CD4-positive, alpha-beta T cell (primary cell): ENCODE data around the gene SLX9. TPM values are rescaled to one million over a fixed set of nuclear protein-coding genes. Genes with fewer than 3 reads are reported as not detected.

Source experiments
- ATAC-seq: fragments of 200-7000 bp; cut with Tn5 transposase; one replicate; pipeline ENCODE4 v1.10.0; 2022; ENCODE audit warnings: mild to moderate bottlenecking; ENCODE audit not compliant: poor library complexity
- CTCF ChIA-PET: fragments of 350-600 bp; sonication (Branson Sonifier 250); formaldehyde crosslinking; loops from one replicate; lab custom pipeline; 2021; ENCODE audit warnings: antibody characterized with exemption, inconsistent platforms; lab: Charles Lee
- POLR2A ChIA-PET: fragments of 350-600 bp; sonication (Branson Sonifier 250); formaldehyde crosslinking; loops from one replicate; lab custom pipeline; 2021; ENCODE audit warnings: antibody characterized with exemption, inconsistent platforms; lab: Charles Lee
- DNase-seq, 14 experiments: peaks; one replicate each; pipeline ENCODE4 v3.0.0-alpha.2; 2013 to 2020; ENCODE audit warnings: mixed read lengths in 2 of 14
- H3K27ac ChIP-seq, 2 donors: one replicate each; pipeline versions ENCODE4 v1.5.1 to v1.7.0; 2013; ENCODE audit warnings: low read length in 2 of 2, low read depth in 1 of 2, mild to moderate bottlenecking in 1 of 2
- H3K27me3 ChIP-seq, 2 experiments: 1 replicate in 1 of 2; 2 replicates in 1 of 2; pipeline versions ENCODE4 v1.6.1 to v1.7.0; 2013; ENCODE audit warnings: low read length in 2 of 2, control low read depth in 1 of 2, mild to moderate bottlenecking in 1 of 2, moderate library complexity in 1 of 2; ENCODE audit not compliant: insufficient read depth in 2 of 2, control insufficient read depth in 1 of 2
- H3K36me3 ChIP-seq: one replicate; pipeline ENCODE4 v1.6.1; 2013; ENCODE audit warnings: low read length, control low read depth; ENCODE audit not compliant: insufficient read depth
- H3K4me1 ChIP-seq: one replicate; pipeline ENCODE4 v1.6.1; 2013; ENCODE audit warnings: low read length, control low read depth; ENCODE audit not compliant: insufficient read depth
- H3K4me3 ChIP-seq: one replicate; pipeline ENCODE4 v1.5.1; 2013; ENCODE audit warnings: mild to moderate bottlenecking, low read length, moderate library complexity
- H3K9me3 ChIP-seq, 2 experiments: 1 replicate in 1 of 2; 2 replicates in 1 of 2; pipeline versions ENCODE4 v1.6.1 to v1.7.0; 2013; ENCODE audit warnings: low read length in 2 of 2, mild to moderate bottlenecking in 2 of 2, control low read depth in 1 of 2, moderate library complexity in 1 of 2; ENCODE audit not compliant: control insufficient read depth in 1 of 2, insufficient read depth in 1 of 2
- H3K27ac Mint-ChIP-seq: one replicate; pipeline ENCODE4 v1.8.0; 2020; ENCODE audit warnings: mixed read lengths
- H3K27me3 Mint-ChIP-seq: one replicate; pipeline ENCODE4 v1.8.0; 2021; ENCODE audit warnings: mixed read lengths
- H3K36me3 Mint-ChIP-seq: one replicate; pipeline ENCODE4 v1.8.0; 2021; ENCODE audit warnings: low read depth, mixed read lengths
- H3K4me1 Mint-ChIP-seq: one replicate; pipeline ENCODE4 v1.8.0; 2021; ENCODE audit warnings: low read depth, mixed read lengths
- H3K4me3 Mint-ChIP-seq: one replicate; pipeline ENCODE4 v1.8.0; 2020; ENCODE audit warnings: mild to moderate bottlenecking, mixed read lengths
- H3K9me3 Mint-ChIP-seq: one replicate; pipeline ENCODE4 v1.8.0; 2020; ENCODE audit warnings: mixed read lengths
- intact Hi-C, 2 experiments: fragments of 100-400 bp; cut with DNase I in 1 of 2; cut with micrococcal nuclease in 1 of 2; formaldehyde crosslinking; loops; one replicate each; pipeline versions ENCODE4 v1.15.1 to v1.9.0; 2023 to 2025; cut with DNase I, micrococcal nuclease
- total RNA-seq, 174 experiments: library from RNA in 2 of 174; stranded (reverse) in 2 of 174; gene quantifications; one replicate each; pipeline ENCODE4 v1.2.3 and lab custom pipeline; 2021 to 2026
- TF ChIP-seq, protein P1 (sequence below): fragments of 200-600 bp; IDR thresholded peaks from one replicate; pipeline ENCODE4 v1.8.0; 2022; ENCODE audit warnings: antibody characterized with exemption, mild to moderate bottlenecking

Gene SLX9
- total RNA-seq, 2 experiments from 2014 or later = 7.7 to 9.1 TPM

- Mint-ChIP-seq H3K4me3 (no peak overlapping the region), H3K4me1 (peaks cover 7% of the 10 kb centered on the region), H3K36me3 (peaks cover 73% of the 10 kb centered on the region), H3K27ac (no peak overlapping the region), H3K9me3 (no peaks in the 10 kb centered on the region), H3K27me3 (no peaks in the 10 kb centered on the region)
- Histone ChIP-seq H3K27me3 (no peaks in the 10 kb centered on the region), H3K27ac (no peak overlapping the region), H3K4me3 (no peak overlapping the region), H3K36me3 (peaks cover 93% of the 10 kb centered on the region), H3K4me1 (peaks cover 21% of the 10 kb centered on the region), H3K9me3 (no peaks in the 10 kb centered on the region)
- no peak for ATAC-seq
- TF ChIP-seq, protein P1, sequence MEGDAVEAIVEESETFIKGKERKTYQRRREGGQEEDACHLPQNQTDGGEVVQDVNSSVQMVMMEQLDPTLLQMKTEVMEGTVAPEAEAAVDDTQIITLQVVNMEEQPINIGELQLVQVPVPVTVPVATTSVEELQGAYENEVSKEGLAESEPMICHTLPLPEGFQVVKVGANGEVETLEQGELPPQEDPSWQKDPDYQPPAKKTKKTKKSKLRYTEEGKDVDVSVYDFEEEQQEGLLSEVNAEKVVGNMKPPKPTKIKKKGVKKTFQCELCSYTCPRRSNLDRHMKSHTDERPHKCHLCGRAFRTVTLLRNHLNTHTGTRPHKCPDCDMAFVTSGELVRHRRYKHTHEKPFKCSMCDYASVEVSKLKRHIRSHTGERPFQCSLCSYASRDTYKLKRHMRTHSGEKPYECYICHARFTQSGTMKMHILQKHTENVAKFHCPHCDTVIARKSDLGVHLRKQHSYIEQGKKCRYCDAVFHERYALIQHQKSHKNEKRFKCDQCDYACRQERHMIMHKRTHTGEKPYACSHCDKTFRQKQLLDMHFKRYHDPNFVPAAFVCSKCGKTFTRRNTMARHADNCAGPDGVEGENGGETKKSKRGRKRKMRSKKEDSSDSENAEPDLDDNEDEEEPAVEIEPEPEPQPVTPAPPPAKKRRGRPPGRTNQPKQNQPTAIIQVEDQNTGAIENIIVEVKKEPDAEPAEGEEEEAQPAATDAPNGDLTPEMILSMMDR = no peak
- DNase-seq = no peak
- ChIA-PET CTCF (no interaction called here), POLR2A (interaction anchor here (1.2 to 3.8 kb wide), 5 partner anchors 13 to 34 kb away, joined by 4 to 13 read pairs (median 5); no protein-coding TSS in a partner anchor)
- intact Hi-C loops = no loop called here
These were observed 41.8 kb upstream of the SLX9 start for GRCh38 chr21:44898011-44898488.

GRCh38 chr21:44898851-44899767 lies 40.7 kb upstream of the SLX9 start:
- ChIA-PET POLR2A (interaction anchor here (1.2 to 3.8 kb wide), 3 partner anchors 13 to 33 kb away, joined by 4 to 13 read pairs (median 5); no protein-coding TSS in a partner anchor), CTCF (no interaction called here)
- H3K9me3 Mint-ChIP-seq = no peaks in the 10 kb centered on the region
- no peak overlapping the region for H3K4me3 ChIP-seq
- peaks cover 12% of the 10 kb centered on the region for H3K4me1 ChIP-seq
- H3K27me3 Mint-ChIP-seq = no peaks in the 10 kb centered on the region
- intact Hi-C loops = no loop called here
- no peak overlapping the region for H3K27ac Mint-ChIP-seq
- H3K4me3 Mint-ChIP-seq = no peak overlapping the region
- H3K36me3 ChIP-seq = peaks cover 93% of the 10 kb centered on the region
- no peak overlapping the region for H3K27ac ChIP-seq
- H3K36me3 Mint-ChIP-seq = peaks cover 69% of the 10 kb centered on the region
- ATAC-seq (no peak), DNase-seq (no peak)
- no peaks in the 10 kb centered on the region for H3K27me3 ChIP-seq
- TF ChIP-seq, protein P1 = no peak
- peaks cover under 1% of the 10 kb centered on the region for H3K4me1 Mint-ChIP-seq
- H3K9me3 ChIP-seq = no peaks in the 10 kb centered on the region

GRCh38 chr21:44899768-44900558 lies 39.9 kb upstream of the SLX9 start:
- H3K36me3 Mint-ChIP-seq = peaks cover 70% of the 10 kb centered on the region
- CTCF ChIA-PET = no interaction called here
- no peaks in the 10 kb centered on the region for H3K9me3 ChIP-seq
- peaks cover 8% of the 10 kb centered on the region for H3K4me1 Mint-ChIP-seq
- TF ChIP-seq, protein P1 = no peak
- H3K4me1 ChIP-seq = peaks cover 20% of the 10 kb centered on the region
- no peak overlapping the region for H3K27ac Mint-ChIP-seq
- POLR2A ChIA-PET = interaction anchor here (0.6 to 2.0 kb wide), 4 partner anchors 7 to 28 kb away, joined by 3 to 6 read pairs (median 4); partner anchors contain the start of gene PTTG1IP
- H3K27me3 ChIP-seq = no peaks in the 10 kb centered on the region
- no peak overlapping the region for H3K4me3 ChIP-seq
- no peaks in the 10 kb centered on the region for H3K9me3 Mint-ChIP-seq
- intact Hi-C loops = no loop called here
- H3K27ac ChIP-seq = no peak overlapping the region
- no peak for ATAC-seq
- peaks cover 93% of the 10 kb centered on the region for H3K36me3 ChIP-seq
- no peak for DNase-seq
- H3K27me3 Mint-ChIP-seq = no peaks in the 10 kb centered on the region
- H3K4me3 Mint-ChIP-seq = no peak overlapping the region
